ENCODE data around the gene KCNQ1OT1. TPM values are rescaled to one million over a fixed set of nuclear protein-coding genes. Genes with fewer than 3 reads are reported as not detected.

The KCNQ1OT1 gene
- total RNA-seq, 1 experiment from 2014 or later = 1.3 TPM

DNA sequence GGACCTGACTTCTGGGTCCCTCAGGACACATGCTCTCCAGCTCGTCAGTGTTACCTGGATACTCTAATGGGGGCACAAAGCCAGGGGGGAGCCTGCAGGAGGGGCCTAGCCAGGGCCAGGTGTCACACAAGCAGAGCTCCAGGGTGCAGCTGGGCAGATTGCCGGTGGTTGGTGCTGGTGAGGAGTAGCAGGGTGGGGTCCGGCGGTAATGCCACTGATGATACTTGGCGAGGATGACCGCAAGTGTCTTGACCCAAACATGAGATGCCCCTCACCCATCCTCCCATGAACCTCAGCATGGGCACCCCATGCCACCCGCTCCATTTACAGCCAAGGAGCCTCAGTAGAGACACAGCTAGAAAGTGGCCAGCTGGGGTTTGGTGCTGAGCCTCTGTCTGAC is 15.1 kb upstream of the KCNQ1OT1 start:
- BruUV-seq (replicated peaks) = no TSS peak
- Mint-ChIP-seq H3K36me3 (ENCODE audit: insufficient read depth, unreplicated experiment) (no peaks in the 10 kb centered on the region), H3K27me3 (ENCODE audit: unreplicated experiment) (peaks cover 75% of the 10 kb centered on the region), H3K9me3 (ENCODE audit: low read depth, unreplicated experiment) (no peaks in the 10 kb centered on the region), H3K4me3 (ENCODE audit: low read depth, unreplicated experiment) (no peak overlapping the region), H3K4me1 (ENCODE audit: low read depth, unreplicated experiment) (no peaks in the 10 kb centered on the region), H3K27ac (ENCODE audit: unreplicated experiment) (no peak overlapping the region)
- intact Hi-C loops (cut with micrococcal nuclease; ENCODE audit: unreplicated experiment) = no loop called here
- CTCF ChIA-PET = interaction anchor here (0.9 kb wide), 1 partner anchor 12 kb away, joined by 3 read pairs; no protein-coding TSS in a partner anchor
- DNase-seq = no peak
- TF ChIP-seq, protein P1, sequence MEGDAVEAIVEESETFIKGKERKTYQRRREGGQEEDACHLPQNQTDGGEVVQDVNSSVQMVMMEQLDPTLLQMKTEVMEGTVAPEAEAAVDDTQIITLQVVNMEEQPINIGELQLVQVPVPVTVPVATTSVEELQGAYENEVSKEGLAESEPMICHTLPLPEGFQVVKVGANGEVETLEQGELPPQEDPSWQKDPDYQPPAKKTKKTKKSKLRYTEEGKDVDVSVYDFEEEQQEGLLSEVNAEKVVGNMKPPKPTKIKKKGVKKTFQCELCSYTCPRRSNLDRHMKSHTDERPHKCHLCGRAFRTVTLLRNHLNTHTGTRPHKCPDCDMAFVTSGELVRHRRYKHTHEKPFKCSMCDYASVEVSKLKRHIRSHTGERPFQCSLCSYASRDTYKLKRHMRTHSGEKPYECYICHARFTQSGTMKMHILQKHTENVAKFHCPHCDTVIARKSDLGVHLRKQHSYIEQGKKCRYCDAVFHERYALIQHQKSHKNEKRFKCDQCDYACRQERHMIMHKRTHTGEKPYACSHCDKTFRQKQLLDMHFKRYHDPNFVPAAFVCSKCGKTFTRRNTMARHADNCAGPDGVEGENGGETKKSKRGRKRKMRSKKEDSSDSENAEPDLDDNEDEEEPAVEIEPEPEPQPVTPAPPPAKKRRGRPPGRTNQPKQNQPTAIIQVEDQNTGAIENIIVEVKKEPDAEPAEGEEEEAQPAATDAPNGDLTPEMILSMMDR (IDR thresholded peaks at IDR 0.05; ENCODE audit: unreplicated experiment) = no peak

DNA sequence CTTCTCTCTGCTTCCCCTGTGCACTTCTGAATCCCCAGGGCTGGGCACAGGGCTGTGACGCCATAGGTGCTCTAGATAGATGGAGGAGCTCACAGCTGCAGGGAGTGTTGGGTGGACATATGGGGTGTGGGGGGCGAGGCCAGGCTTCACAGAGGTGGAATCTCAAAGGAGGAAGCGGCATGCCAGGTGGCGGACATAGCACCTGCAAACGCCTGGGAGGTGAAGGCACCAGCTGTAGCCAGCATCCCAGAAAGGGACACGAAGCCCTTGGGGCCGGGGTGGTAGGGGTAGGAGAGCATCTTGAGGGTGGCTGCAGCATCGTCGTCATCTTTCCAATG is 14.6 kb upstream of the KCNQ1OT1 start:
- no peak overlapping the region for H3K4me3 Mint-ChIP-seq (ENCODE audit: low read depth, unreplicated experiment)
- no peak for DNase-seq
- H3K27me3 Mint-ChIP-seq (ENCODE audit: unreplicated experiment) = peaks cover 75% of the 10 kb centered on the region
- intact Hi-C loops (cut with micrococcal nuclease; ENCODE audit: unreplicated experiment) = no loop called here
- H3K4me1 Mint-ChIP-seq (ENCODE audit: low read depth, unreplicated experiment) = no peaks in the 10 kb centered on the region
- H3K36me3 Mint-ChIP-seq (ENCODE audit: insufficient read depth, unreplicated experiment) = no peaks in the 10 kb centered on the region
- BruUV-seq (replicated peaks) = no TSS peak
- CTCF ChIA-PET = interaction anchor here (0.9 kb wide), 1 partner anchor 11 kb away, joined by 3 read pairs; no protein-coding TSS in a partner anchor
- TF ChIP-seq, protein P1 (IDR thresholded peaks at IDR 0.05; ENCODE audit: unreplicated experiment) = no peak
- H3K9me3 Mint-ChIP-seq (ENCODE audit: low read depth, unreplicated experiment) = no peaks in the 10 kb centered on the region
- H3K27ac Mint-ChIP-seq (ENCODE audit: unreplicated experiment) = no peak overlapping the region

DNA sequence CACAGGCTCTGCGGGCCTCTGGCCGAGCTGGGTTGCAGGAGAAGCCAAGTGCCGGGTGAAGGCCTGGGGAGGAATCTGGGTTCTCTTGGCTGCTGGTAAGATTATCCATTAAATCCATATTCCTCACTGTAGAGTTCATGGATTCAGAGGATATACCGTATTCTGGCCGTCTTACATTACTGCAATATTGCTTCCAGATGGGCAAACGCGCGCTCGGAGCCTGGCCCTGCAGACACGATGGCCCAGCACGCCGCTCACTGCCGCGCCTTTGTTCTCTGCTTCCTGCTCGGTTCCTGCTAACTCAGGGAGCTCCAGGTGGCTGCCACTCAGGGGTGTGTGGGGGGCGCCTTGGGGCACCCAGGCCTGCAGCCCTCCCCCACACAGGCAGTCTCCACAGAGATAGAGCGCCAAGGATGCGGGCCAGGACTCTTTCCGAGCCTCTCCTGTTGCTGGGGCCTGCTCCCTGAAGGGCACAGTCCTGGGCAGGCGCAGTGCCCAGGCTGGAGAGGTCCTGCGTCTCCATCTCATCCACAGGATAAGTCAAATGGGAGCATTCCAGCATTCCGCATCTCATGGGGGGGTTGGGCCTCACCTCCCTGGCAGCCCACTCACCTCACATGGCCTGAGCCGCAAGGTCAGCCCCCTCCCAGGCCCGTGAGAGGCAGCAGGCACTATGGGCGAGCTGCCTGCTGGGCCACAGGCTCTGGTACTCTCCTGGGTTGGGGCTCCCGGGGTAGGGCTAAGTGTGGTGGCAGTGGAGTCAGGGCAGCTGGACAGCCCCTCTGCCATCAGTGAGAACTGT is 14.1 kb upstream of the KCNQ1OT1 start:
- Mint-ChIP-seq H3K4me3 (ENCODE audit: low read depth, unreplicated experiment) (no peak overlapping the region), H3K36me3 (ENCODE audit: insufficient read depth, unreplicated experiment) (no peaks in the 10 kb centered on the region), H3K27ac (ENCODE audit: unreplicated experiment) (no peak overlapping the region), H3K9me3 (ENCODE audit: low read depth, unreplicated experiment) (no peaks in the 10 kb centered on the region), H3K27me3 (ENCODE audit: unreplicated experiment) (peaks cover 78% of the 10 kb centered on the region), H3K4me1 (ENCODE audit: low read depth, unreplicated experiment) (no peaks in the 10 kb centered on the region)
- TF ChIP-seq, protein P1 (IDR thresholded peaks at IDR 0.05; ENCODE audit: unreplicated experiment) = no peak
- no TSS peak for BruUV-seq (replicated peaks)
- intact Hi-C loops (cut with micrococcal nuclease; ENCODE audit: unreplicated experiment) = no loop called here
- CTCF ChIA-PET = no interaction called here
- DNase-seq = no peak

DNA sequence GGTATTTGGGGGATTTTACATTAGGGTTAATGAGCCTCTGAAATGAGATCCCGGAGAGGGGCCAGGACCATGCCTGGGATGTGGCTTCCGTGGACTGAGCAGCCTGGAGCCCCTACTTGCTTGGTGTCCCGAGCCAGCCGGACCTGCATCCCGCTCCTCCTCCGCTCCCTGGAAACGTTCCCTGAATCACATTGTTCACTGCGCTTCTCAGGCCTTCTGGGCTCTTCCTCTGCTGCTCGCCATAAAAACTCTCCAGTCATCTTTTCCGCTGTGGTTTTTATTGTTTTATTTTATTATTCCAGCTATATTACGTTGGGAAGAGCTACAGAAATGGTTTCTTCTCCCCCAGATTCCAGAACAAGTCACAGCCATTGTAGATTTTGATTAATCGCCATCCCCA is 13.3 kb upstream of the KCNQ1OT1 start:
- TF ChIP-seq, protein P1 (IDR thresholded peaks at IDR 0.05; ENCODE audit: unreplicated experiment) = no peak
- no peaks in the 10 kb centered on the region for H3K9me3 Mint-ChIP-seq (ENCODE audit: low read depth, unreplicated experiment)
- no peak overlapping the region for H3K4me3 Mint-ChIP-seq (ENCODE audit: low read depth, unreplicated experiment)
- peaks cover 71% of the 10 kb centered on the region for H3K27me3 Mint-ChIP-seq (ENCODE audit: unreplicated experiment)
- H3K4me1 Mint-ChIP-seq (ENCODE audit: low read depth, unreplicated experiment) = no peaks in the 10 kb centered on the region
- BruUV-seq (replicated peaks) = no TSS peak
- DNase-seq = no peak
- no peaks in the 10 kb centered on the region for H3K36me3 Mint-ChIP-seq (ENCODE audit: insufficient read depth, unreplicated experiment)
- H3K27ac Mint-ChIP-seq (ENCODE audit: unreplicated experiment) = no peak overlapping the region
- intact Hi-C loops (cut with micrococcal nuclease; ENCODE audit: unreplicated experiment) = no loop called here
- CTCF ChIA-PET = no interaction called here

All from Calu3 (cell line).